GM12892 (cell line): ENCODE measurements around the gene CNTNAP2.

ENCODE experiments used
- DNase-seq: peaks from one replicate; pipeline ENCODE4 v3.0.0; 2011; ENCODE audit not compliant: insufficient read length
- FAIRE-seq: peaks from 2 replicates; lab custom pipeline; 2011; peaks lifted over from hg19 to GRCh38; lab: Jason Lieb, UNC
- POLR2A ChIP-seq: IDR thresholded peaks from 2 replicates; pipeline ENCODE4 v1.6.1; 2011; ENCODE audit warnings: low read depth, low read length, control low read depth
- POLR2AphosphoS5 ChIP-seq: IDR thresholded peaks from 2 replicates; pipeline ENCODE4 v1.6.1; 2011; ENCODE audit warnings: low read depth, low read length, control low read depth
- TAF1 ChIP-seq: IDR thresholded peaks from 2 replicates; pipeline ENCODE4 v1.6.1; 2011; ENCODE audit warnings: low read depth, mild to moderate bottlenecking, control low read depth, low read length, borderline replicate concordance

CNTNAP2 gene

DNA sequence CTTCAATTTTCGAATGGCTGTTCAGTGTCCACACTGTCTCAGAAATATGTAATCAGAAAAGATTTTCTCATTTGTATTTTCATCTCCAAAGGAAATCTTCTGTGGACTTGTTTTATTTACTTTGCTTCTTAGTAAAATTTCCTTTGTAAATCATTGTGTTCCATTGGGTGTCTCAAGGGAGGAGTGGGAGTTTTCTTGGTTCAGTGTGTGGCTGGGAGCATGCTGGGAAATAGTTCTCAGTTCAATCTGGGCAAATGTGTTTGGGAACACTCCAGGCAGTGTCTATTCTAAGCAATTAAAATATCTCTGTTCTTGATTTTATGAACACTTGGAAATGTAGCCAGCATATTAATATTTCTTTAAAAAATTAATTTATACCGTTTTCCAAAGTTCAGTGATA, 1019.8 kb downstream of the CNTNAP2 start:
- DNase-seq (no peak), FAIRE-seq (no peak)
- no peak for TF ChIP-seq TAF1
- TF ChIP-seq POLR2AphosphoS5: no peak
- no peak for TF ChIP-seq POLR2A

DNA sequence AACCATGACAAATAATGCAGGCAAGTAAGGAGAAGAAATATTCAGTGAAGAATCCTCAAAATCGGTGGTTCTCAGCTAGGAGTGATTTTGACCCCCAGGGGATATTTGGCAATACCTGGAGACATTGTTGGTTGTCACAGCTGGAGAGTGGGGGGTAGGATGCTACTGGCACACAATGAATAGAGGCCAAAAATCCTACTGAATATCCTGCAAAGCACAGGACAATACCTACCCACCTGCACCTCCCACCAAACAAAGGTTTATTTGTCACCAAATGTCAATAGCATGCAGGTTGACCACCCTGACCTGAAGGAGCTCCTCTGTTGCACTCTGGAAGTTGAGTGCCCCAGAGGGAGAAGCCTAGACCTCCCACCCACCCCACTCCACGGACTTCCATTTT, 1028.6 kb downstream of the CNTNAP2 start:
- TF ChIP-seq TAF1 (no peak), POLR2AphosphoS5 (no peak), POLR2A (no peak)
- FAIRE-seq (no peak), DNase-seq (no peak)

DNA sequence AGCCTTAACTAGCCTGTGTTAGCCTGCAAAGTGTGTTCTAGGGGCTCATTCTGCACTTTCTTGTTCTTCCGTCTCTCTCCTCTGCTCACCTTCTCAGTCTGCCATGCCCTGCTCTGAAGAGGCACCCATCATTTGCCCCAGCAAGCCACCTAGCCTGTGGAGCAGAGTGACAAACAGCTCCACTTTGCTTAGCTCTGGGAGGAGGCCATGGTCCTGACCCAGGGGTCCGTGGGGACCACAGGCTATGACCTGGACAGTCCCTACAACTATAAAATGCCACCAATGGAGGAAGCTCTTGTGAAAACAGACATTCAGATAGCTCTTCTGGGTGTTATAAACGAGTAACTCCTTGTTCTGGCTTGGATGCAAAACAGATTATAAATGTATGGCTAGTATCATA, 1029.6 kb downstream of the CNTNAP2 start:
- FAIRE-seq (no peak), DNase-seq (no peak)
- no peak for TF ChIP-seq POLR2A
- no peak for TF ChIP-seq POLR2AphosphoS5
- no peak for TF ChIP-seq TAF1

DNA sequence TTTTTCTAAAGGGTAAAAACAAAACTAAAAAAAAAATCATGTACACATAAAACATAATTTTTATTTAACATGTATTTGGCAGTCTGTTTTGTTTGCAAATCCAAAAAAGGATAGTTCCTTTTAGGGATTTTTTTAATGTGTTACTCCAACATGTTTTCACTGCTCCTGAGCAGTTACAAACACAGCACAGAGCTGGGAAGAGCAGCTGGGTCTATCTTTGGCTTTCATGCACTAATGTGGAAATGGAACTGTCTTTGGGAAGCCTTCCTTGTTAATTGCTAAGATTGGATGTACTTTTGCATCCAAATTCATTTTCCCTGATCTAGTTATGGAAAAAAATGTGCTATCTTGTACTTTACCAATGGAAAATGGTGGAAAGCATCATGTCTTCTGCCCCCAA, 1035.1 kb downstream of the CNTNAP2 start:
- FAIRE-seq (no peak), DNase-seq (no peak)

DNA sequence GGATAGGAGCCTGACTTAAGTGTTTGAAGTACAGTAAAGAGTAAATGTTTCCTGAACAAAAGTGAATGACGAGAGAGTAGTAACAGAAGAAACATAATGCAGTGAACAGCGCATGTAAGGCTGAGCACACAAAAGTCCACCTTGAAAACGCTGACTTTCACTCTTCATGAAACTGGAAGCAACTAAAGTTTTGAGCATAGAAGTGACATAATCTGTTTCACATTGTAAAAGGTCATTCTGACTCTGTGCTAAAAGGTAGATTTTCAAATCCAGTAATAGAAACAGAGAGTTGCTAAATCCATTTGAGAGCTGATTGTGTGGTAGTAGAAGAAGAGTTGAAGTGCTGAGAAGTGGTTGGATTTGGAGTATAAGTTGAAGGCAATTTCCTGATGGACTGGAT, 1037.0 kb downstream of the CNTNAP2 start:
- TF ChIP-seq POLR2AphosphoS5 (no peak), TAF1 (no peak), POLR2A (no peak)
- DNase-seq (no peak), FAIRE-seq (no peak)

More for the DNA sequence above, 1035.1 kb downstream of the CNTNAP2 start:
- TF ChIP-seq TAF1: no peak
- no peak for TF ChIP-seq POLR2AphosphoS5
- TF ChIP-seq POLR2A: no peak

DNA sequence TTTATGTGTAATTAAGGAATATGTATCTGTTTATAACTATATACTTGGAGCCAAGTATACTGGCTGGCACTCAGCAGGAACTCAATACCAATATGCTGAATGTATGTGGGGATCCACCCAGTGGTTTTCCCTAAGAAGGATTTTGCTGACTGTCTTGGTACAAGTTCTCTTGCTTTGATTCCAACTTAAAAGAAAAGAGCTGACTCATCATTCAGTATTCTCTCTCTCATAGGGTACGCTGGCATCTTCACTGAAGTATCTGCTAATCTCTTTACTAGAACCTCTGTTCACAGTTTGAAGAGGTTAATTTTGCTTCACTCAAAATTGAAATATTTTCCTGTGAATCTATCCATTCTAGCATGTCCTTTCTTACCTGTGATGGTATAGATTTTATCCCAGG, 1044.8 kb downstream of the CNTNAP2 start:
- TF ChIP-seq POLR2AphosphoS5 (no peak), TAF1 (no peak), POLR2A (no peak)
- FAIRE-seq (no peak), DNase-seq (no peak)

DNA sequence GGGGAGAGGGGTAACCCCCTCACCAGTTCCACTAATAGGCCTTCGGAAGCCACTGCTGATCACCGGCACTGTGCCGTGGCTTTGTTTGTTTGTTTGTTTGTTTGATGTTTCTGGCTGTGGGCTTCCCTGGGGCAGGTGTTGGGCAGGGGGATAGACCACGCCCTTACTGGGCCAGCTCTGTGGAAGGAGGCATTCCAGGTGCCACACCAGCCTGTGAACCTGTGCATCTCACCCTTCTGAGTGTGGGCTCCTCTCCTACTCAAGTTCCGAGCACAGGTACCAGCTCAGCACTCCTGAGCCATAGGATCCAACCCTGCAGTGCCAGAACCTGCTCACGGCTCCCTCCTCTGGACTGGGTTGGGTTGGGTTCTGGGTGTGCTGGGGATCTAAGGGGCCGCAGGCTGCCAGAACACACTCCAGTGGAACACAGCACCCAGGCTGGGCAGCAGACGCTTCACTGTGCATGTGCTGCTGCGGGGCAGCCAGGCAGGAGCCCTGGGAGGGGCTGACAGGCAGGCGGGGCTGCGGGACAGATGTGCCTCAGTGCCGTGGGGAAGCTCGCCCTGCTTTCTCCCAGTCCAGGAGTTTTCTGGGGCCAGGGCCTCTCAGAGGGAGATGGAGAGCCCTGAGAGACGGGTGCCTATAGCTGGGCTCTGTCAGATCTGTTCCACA, 1053.9 kb downstream of the CNTNAP2 start:
- DNase-seq (no peak), FAIRE-seq (no peak)
- TF ChIP-seq POLR2A (no peak), TAF1 (no peak), POLR2AphosphoS5 (no peak)

DNA sequence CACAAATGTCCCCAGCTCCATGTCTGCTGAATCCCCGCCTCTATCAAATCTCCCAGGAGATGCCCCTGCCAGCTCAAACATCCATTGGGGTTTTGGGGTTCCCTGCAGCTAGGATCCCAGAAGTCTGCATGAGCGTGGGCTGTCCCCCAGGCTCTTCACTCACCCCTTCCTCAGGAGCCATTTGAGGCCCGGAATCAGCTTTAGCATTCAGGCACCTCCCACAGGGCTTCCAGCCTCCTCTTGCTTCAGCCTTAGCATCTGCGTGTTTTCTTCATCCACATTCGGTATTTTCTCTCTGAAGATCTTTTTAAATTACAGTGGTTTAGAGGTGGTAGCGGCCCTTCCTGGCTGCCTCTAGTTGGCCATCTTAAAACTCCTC, 1054.4 kb downstream of the CNTNAP2 start:
- TF ChIP-seq POLR2AphosphoS5: no peak
- no peak for TF ChIP-seq POLR2A
- no peak for TF ChIP-seq TAF1
- no peak for FAIRE-seq

DNA sequence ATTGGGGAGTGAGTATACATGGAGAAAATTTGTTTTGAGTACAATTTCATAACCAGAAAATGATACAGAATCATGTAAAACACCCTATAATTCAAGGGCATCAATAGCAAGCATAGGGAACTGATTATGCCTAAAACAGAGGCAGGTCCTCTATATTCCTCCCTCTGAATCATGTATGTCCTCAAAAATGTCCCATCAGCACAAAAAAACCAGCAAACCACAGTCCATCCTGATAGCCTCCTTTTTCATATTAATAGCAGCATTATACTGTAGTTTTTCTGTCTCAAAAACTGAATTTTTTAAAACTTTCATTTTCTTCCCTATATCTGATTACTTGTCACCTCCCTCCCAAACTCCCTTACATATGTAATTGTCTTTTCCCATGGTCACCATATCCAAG, 1057.3 kb downstream of the CNTNAP2 start:
- DNase-seq (no peak), FAIRE-seq (no peak)

More for the DNA sequence above, 1054.4 kb downstream of the CNTNAP2 start:
- no peak for DNase-seq

DNA sequence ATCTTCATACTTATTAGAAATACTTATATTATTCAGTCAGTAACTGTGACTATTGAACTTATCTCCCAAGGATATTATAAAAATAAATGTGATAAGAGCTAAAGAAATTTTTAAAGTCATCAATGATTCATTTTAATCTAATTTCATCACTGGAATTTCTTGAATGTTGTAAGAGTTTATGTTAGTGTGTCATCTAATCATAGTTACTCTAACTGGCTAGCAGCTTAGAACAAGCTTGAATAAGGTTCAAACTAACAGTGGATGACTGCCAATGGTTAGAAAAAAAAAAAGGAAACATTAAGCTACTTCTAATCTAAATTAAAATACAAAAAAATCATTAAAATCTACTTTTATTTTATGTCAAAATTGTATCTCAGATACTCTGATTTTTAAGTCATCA, 1066.3 kb downstream of the CNTNAP2 start:
- FAIRE-seq (no peak), DNase-seq (no peak)
- TF ChIP-seq POLR2A (no peak), POLR2AphosphoS5 (no peak), TAF1 (no peak)

More for the DNA sequence above, 1057.3 kb downstream of the CNTNAP2 start:
- TF ChIP-seq POLR2A: no peak
- no peak for TF ChIP-seq TAF1
- TF ChIP-seq POLR2AphosphoS5: no peak

DNA sequence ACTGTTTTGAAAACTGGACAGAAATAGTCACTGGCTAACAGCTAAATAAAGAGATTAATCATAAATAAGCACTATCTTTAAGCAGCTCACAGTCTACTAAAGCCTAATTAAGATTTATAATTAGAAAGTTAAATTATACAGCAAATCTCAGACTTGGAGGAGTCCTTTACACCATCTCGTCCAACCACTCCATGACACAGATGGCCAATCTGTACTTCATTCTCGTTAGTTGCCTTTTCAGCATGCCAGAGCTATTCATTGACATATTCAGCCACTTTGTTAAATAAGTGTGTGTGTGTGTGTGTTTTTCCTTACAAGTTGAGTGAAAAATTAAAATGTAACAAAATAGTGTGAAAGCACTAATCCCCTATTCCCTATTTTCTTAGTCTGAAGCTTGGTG, 1066.7 kb downstream of the CNTNAP2 start:
- no peak for DNase-seq
- no peak for FAIRE-seq
- TF ChIP-seq POLR2AphosphoS5 (no peak), TAF1 (no peak), POLR2A (no peak)

DNA sequence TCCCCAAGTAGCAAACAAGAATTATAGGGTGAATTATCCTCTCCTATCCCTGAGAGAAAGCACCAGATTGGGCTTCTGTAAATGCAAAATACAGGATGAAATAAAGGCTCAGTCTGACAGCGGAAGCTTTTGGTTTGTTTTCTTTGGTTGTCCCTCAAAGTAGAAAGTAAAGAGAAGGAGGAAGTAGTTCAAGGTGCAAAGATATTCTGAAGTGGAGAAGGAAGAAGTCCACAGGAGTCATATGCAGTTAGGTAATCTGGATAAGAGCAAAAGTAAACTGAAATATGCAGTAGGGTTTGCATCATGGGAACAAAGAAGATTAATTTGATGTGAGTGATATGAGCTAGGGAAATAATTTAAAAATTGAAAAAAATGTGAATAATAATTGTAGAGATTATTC, 1071.9 kb downstream of the CNTNAP2 start:
- TF ChIP-seq POLR2A (no peak), POLR2AphosphoS5 (no peak), TAF1 (no peak)
- FAIRE-seq (no peak), DNase-seq (no peak)

DNA sequence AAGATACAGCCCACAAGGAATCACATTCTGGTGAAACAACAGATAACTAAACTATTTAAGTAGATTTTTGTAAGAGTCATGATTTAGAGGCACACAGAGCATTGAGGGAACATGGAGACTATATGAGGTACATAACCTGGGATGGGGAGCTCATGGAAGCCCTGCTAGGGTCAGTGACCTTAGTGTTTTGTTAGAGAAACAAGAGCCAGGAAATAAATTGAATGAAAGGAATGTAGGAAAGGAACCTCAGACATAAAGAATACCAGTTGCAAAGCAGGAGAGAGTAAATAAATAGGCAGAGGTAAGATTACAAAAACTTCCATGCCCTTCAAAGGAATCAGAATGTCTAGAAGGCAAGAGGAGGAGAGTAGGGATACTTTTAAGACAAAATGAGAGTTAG, 1076.9 kb downstream of the CNTNAP2 start:
- TF ChIP-seq POLR2A: no peak
- TF ChIP-seq TAF1: no peak
- no peak for TF ChIP-seq POLR2AphosphoS5
- FAIRE-seq: no peak

DNA sequence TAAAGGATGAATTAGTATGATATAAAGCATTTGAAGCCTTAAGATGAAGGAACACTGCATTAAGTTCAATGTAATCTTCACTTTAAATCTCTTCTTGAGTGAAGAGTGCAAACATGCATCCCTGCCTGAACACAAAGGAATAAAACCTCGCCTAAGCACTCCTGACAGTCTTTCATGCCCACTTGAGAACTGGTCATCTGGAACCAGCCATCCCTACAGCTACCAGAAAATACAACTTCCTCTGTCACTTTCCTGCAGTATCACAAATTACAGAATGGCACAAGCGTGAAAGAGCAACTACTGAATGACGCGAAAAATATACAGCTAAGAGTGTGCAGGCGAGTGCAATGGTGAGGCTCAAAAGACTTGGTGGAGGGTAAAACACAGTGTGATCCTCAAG, 1079.9 kb downstream of the CNTNAP2 start:
- FAIRE-seq (no peak), DNase-seq (no peak)
- TF ChIP-seq POLR2AphosphoS5: no peak

More for the DNA sequence above, 1076.9 kb downstream of the CNTNAP2 start:
- DNase-seq: no peak
